Ovary (tissue), 3 donors: Measurements from ENCODE around the gene XYLT2.

Experiments
- CTCF ChIP-seq, 3 donors: fragments of 450-650 bp in 2 of 3; fragments of 200-600 bp in 1 of 3; IDR thresholded peaks; one replicate each; pipeline versions ENCODE4 v1.5.1 to v1.8.0; 2016 to 2022; ENCODE audit warnings: antibody characterized with exemption in 3 of 3, mild to moderate bottlenecking in 1 of 3
- EP300 ChIP-seq: sonication (generic); formaldehyde crosslinking; IDR thresholded peaks from one replicate; pipeline ENCODE4 v1.6.1; 2017; ENCODE audit warnings: antibody characterized with exemption
- POLR2A ChIP-seq: fragments of 450-650 bp; IDR thresholded peaks from one replicate; pipeline ENCODE4 v1.6.1; 2017; ENCODE audit warnings: antibody characterized with exemption, mild to moderate bottlenecking, moderate library complexity
- donor health status: DM: no; HTN: no; CAD: no.

GRCh38 chr17:50301891-50302584 is 43.9 kb upstream of the XYLT2 start:
- TF ChIP-seq POLR2A (no peak), CTCF (IDR thresholded peaks at IDR 0.05) (no peak), EP300 (no peak)
